Kidney epithelial cell (primary cell): Measurements from ENCODE around the gene PEX26. TPM values are rescaled to one million over a fixed set of nuclear protein-coding genes. Genes with fewer than 3 reads are reported as not detected.

Experiments
- DNase-seq: peaks from one replicate; pipeline ENCODE4 v3.0.0-alpha.2; 2010; ENCODE audit warnings: low read depth
- H3K27me3 ChIP-seq: 2 replicates; pipeline ENCODE4 v1.6.0; 2011; ENCODE audit warnings: low read length; ENCODE audit not compliant: control insufficient read depth, insufficient read depth
- H3K36me3 ChIP-seq: 2 replicates; pipeline ENCODE4 v1.5.1; 2011; ENCODE audit warnings: low read length; ENCODE audit not compliant: control insufficient read depth, insufficient read depth
- H3K4me3 ChIP-seq: 2 replicates; pipeline ENCODE4 v1.5.1; 2011; ENCODE audit warnings: low read depth, mild to moderate bottlenecking, control low read depth, low read length
- total RNA-seq: library from RNA; depleted of rRNA; stranded (reverse); fragments of >200 nt; gene quantifications from 2 replicates; pipeline ENCODE4 v1.2.3, GENCODE V29; 2015
- TF ChIP-seq, protein P1 (sequence below): IDR thresholded peaks from 2 replicates; pipeline ENCODE4 v1.5.1; 2011; ENCODE audit warnings: mild to moderate bottlenecking, moderate library complexity, low read length, control low read depth, inconsistent platforms; ENCODE audit not compliant: insufficient read depth, poor library complexity, severe bottlenecking

PEX26 gene
- total RNA-seq, 1 donor from 2014 or later = 32.4 TPM

GRCh38 chr22:18079706-18080233 is 2.0 kb downstream of the PEX26 start:
- Histone ChIP-seq H3K36me3 (no peaks in the 10 kb centered on the region), H3K4me3 (no peak overlapping the region), H3K27me3 (no peaks in the 10 kb centered on the region)
- no peak for DNase-seq
- TF ChIP-seq, protein P1, sequence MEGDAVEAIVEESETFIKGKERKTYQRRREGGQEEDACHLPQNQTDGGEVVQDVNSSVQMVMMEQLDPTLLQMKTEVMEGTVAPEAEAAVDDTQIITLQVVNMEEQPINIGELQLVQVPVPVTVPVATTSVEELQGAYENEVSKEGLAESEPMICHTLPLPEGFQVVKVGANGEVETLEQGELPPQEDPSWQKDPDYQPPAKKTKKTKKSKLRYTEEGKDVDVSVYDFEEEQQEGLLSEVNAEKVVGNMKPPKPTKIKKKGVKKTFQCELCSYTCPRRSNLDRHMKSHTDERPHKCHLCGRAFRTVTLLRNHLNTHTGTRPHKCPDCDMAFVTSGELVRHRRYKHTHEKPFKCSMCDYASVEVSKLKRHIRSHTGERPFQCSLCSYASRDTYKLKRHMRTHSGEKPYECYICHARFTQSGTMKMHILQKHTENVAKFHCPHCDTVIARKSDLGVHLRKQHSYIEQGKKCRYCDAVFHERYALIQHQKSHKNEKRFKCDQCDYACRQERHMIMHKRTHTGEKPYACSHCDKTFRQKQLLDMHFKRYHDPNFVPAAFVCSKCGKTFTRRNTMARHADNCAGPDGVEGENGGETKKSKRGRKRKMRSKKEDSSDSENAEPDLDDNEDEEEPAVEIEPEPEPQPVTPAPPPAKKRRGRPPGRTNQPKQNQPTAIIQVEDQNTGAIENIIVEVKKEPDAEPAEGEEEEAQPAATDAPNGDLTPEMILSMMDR = no peak

- no peak overlapping the region for H3K4me3 ChIP-seq
- TF ChIP-seq, protein P1 = no peak
- peaks cover 3% of the 10 kb centered on the region for H3K36me3 ChIP-seq
- no peak for DNase-seq
- no peaks in the 10 kb centered on the region for H3K27me3 ChIP-seq
Observed at GRCh38 chr22:18081416-18081815, 3.6 kb downstream of the PEX26 start.

GRCh38 chr22:18082467-18082866 is 4.7 kb downstream of the PEX26 start:
- Histone ChIP-seq H3K36me3 (peaks cover 3% of the 10 kb centered on the region), H3K27me3 (no peaks in the 10 kb centered on the region), H3K4me3 (no peak overlapping the region)
- TF ChIP-seq, protein P1 = no peak
- DNase-seq = no peak

DNA sequence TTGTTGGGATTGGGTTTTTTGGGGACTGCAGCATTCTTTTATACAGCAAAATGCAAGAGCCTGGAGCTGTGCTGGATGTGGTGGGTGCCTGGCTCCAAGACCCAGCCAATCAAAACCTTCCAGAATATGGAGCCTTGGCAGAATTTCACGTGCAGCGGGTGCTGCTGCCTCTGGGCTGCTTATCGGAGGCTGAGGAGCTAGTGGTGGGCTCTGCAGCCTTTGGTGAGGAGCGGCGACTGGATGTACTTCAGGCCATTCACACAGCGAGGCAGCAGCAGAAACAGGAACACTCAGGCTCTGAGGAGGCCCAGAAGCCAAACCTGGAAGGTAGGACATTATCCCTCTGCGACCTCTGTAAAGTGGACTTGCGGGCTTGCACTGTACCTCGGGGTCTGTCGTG is 5.6 kb downstream of the PEX26 start:
- H3K36me3 ChIP-seq = peaks cover 3% of the 10 kb centered on the region
- no peak for DNase-seq
- H3K27me3 ChIP-seq = no peaks in the 10 kb centered on the region
- no peak overlapping the region for H3K4me3 ChIP-seq
- TF ChIP-seq, protein P1 = no peak

DNA sequence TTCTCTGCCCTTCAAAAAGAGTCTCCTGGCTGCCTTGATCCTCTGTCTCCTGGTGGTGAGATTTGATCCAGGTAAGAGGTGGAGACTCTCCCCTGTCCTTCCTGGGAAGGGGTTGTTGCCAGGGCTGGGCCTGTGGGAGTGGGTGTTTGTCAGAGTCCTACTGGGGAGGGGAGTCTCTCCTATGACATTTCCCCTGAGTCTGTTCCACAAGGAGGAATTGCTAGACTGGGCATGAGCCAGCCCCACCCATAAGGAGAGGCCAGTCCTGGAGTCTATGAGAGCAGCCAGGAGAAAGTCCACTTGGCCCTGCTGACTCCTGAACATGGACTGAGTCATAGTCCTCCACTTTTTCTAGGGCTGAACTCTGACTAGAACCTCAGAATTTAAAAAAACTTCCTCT is 7.4 kb downstream of the PEX26 start:
- Histone ChIP-seq H3K27me3 (no peaks in the 10 kb centered on the region), H3K4me3 (no peak overlapping the region), H3K36me3 (peaks cover 3% of the 10 kb centered on the region)
- DNase-seq = no peak
- TF ChIP-seq, protein P1 = no peak

DNA sequence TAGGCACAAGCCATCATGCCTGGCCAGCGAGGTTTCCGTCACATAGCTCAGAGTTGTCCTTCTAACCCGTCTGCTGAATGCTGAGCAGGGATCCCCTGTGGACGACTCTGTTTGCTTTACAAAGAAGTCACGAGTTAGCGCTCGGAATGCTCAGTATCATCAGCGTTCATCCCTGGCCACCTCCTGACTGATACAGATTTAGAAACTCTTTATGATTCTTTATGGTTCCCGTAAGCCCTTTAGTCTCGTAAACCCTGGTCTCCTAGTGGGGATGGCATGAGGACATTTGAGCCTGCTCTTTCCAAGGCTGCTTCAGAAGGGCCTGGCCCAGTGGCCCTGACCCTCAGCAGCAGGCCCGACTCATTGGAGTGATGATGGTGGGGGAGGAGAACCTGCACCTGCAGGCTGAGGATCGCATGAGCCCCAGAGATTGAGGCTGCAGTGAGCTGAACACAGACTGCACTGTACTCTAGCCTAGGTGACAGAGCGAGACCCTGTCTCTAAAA is 9.6 kb downstream of the PEX26 start:
- no peak for DNase-seq
- Histone ChIP-seq H3K4me3 (no peak overlapping the region), H3K36me3 (peaks cover 3% of the 10 kb centered on the region), H3K27me3 (no peaks in the 10 kb centered on the region)
- TF ChIP-seq, protein P1 = no peak
